GM18511 (cell line): ENCODE data around the gene SART1.
"Not testable (repeated sequence)": the region's sequence is repeated elsewhere in the genome, so short reads cannot be mapped to it uniquely, and the experiment has no call there.

Source experiments
- ATAC-seq: cut with Tn5 transposase; IDR thresholded peaks from one replicate; pipeline ENCODE4 v1.9.1; 2021; ENCODE audit warnings: mild to moderate bottlenecking, moderate library complexity; ENCODE audit not compliant: unreplicated experiment

SART1 gene

GRCh38 chr11:65932558-65932919 lies 29.0 kb upstream of the SART1 start:
- no peak for ATAC-seq

GRCh38 chr11:65934014-65934413 lies 27.5 kb upstream of the SART1 start:
- ATAC-seq, result no peak

- ATAC-seq, result no peak
Measured at GRCh38 chr11:65937766-65938165, 23.8 kb upstream of the SART1 start.

GRCh38 chr11:65941720-65942310 lies 19.7 kb upstream of the SART1 start:
- ATAC-seq, result no peak

GRCh38 chr11:65942531-65942930 lies 19.0 kb upstream of the SART1 start:
- ATAC-seq, result no peak

- ATAC-seq, result no peak
Measured at GRCh38 chr11:65944191-65944590, 17.3 kb upstream of the SART1 start.

- ATAC-seq, result no peak
Measured at GRCh38 chr11:65944767-65945166, 16.8 kb upstream of the SART1 start.

GRCh38 chr11:65945430-65945911 lies 16.1 kb upstream of the SART1 start, which contains the start of gene TSGA10IP:
TSS of gene TSGA10IP (plus strand) at chr11:65945480. CDS start at chr11:65945676, 196 bp downstream.
- no peak for ATAC-seq

GRCh38 chr11:65945941-65946558 lies 15.5 kb upstream of the SART1 start:
- no peak for ATAC-seq

- ATAC-seq, result no peak
Measured at GRCh38 chr11:65946655-65947054, 14.9 kb upstream of the SART1 start.

GRCh38 chr11:65947133-65947532 lies 14.4 kb upstream of the SART1 start:
- no peak for ATAC-seq

- no peak for ATAC-seq
Measured at GRCh38 chr11:65947603-65948125, 13.9 kb upstream of the SART1 start.

- ATAC-seq, result not testable (repeated sequence)
Measured at GRCh38 chr11:65950711-65951110, 10.8 kb upstream of the SART1 start.

- ATAC-seq, result not testable (repeated sequence)
Measured at GRCh38 chr11:65951641-65952040, 9.9 kb upstream of the SART1 start.

GRCh38 chr11:65952052-65952521 lies 9.4 kb upstream of the SART1 start:
- no peak for ATAC-seq

- ATAC-seq, result no peak
Measured at GRCh38 chr11:65953471-65953870, 8.1 kb upstream of the SART1 start.

- no peak for ATAC-seq
Measured at GRCh38 chr11:65954771-65955170, 6.8 kb upstream of the SART1 start.

- no peak for ATAC-seq
Measured at GRCh38 chr11:65958291-65958690, 3.2 kb upstream of the SART1 start.

- no peak for ATAC-seq
Measured at GRCh38 chr11:65958774-65959420, 2.6 kb upstream of the SART1 start.

- no peak for ATAC-seq
Measured at GRCh38 chr11:65960824-65961266, 689 bp upstream of the SART1 start.

- ATAC-seq, result no peak
Measured at GRCh38 chr11:65962141-65962564, 619 bp downstream of the SART1 start.

- ATAC-seq, result no peak
Measured at GRCh38 chr11:65964906-65965305, 3.4 kb downstream of the SART1 start.
